LoVo (cell line): ENCODE results near the gene EDEM3.

Experiments used
- DNase-seq: peaks from one replicate; pipeline ENCODE4 v3.0.0-alpha.2; 2016; ENCODE audit warnings: low spot score

EDEM3 gene

DNA sequence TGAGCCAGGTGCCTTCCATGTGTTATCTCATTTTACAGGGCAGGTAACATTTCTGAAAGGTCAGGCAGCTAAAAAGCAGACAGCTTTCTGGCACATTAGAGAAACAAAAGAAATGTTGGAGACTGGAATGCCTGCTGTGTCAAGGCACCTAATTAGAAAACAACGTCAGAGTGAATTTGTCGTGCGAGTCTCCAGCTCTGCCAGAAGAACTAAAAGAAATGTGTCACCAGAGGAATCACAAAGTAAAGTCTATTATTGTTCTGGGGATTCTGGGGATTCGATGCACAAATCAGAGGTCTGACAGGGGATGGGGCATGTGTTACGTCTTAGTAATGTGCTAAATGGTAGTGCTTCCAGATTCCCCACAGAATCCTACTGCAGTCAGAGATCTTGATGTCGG lies 89.3 kb downstream of the EDEM3 start:
- DNase-seq: no peak

DNA sequence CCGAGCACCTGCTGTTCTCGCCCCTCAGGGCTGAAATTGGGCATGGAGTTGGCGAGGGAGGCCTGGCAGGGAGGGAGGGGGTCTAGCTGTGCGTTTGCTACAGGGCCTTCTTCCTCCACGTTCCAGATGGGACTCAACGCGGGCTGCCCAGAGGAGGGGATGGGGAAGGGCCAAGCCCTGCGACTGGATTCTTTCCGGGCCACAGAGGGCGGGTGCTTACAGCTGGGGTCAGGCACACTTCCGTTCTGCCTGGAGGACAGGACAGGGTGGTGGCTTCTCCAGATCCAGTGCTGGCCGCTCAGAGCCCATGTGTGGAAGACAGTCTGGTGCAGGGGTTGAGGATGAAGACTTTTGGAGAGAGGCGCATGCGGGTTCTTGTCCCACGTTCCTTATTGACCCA lies 90.0 kb downstream of the EDEM3 start:
- no peak for DNase-seq

DNA sequence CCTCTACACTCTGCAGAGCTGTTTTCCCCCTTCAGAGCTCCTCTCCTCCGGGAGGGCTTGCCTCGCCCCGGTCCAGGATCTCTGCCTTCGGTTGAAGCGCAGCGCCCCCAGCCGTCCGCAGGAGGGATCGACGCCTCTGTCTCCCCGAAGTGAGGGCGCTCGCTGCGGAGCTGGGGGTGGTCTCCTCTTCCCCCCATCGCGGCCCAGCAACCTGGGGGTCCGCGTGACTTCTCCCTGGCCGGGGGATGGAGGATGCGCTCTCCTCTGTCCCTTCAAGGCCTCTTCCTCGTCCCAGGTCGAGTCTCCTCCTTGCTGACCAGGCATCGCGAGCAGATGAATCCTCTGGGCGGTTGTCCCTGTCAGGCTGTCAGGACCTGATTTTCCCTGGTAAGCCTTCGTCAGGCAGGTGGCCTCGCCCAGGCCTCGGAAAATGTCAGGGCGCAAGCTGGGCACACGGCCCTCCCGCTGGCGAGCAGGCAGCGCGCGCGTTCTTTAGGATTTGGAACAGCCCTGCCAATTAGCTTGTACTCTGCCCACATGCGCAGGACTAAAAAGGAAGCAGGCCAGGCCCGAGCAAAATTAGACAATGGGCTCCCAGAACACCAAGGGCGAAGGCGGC lies 90.5 kb downstream of the EDEM3 start:
- peak; percentile 5 for DNase-seq

DNA sequence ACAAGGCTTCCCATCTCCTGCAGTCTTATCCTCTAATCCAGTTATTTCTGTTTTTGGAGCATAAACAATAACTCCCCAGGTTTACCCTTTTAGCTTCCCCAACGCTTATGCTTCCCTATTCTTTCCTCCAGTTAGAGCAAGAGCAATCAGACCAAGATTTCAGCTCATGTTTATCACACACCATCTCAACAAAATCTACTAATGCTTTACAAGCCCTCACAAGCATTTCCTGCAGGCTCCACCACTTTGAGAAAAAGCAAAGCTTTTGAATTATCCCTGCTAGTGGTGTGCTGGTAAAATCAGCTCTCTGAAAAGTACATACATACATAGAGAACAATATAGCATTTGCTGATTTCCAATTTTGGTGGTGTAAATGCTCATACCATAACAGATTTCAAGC lies 92.9 kb downstream of the EDEM3 start:
- DNase-seq: no peak

DNA sequence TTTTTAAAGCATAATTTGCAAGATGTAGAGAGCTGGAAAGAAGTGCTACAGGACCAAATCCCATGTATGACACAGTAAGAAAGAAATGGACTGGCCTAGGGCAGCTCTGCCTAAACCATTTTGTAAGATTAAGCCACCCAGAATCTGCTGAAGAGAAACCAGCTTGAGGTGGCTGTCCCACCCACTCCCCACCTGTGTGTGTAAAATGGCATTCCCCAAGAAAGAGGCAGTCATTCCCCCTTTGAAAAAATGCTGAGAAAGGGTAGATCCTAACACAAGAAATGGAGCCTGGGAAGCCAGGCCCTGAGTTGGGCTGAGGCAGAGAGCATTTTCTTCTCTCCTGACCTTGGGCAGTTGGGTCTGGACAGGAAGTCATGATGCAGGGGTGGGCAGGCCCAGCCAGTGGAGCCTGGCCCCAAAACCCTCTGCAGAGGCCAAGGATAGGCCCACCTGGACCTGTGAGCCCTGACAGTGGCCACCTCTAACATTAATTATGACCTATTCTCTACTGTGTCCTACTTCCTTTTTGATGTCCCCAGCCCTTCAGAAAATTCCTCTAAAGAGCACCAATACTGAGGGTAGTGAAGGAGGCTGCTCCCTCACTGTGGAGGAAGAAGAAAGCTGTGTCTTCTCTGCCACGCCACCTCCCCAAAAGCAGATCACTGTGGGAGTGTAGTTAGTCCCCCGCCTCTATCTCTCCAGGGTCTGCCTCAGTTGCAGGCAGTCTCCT lies 94.0 kb downstream of the EDEM3 start:
- no peak for DNase-seq

DNA sequence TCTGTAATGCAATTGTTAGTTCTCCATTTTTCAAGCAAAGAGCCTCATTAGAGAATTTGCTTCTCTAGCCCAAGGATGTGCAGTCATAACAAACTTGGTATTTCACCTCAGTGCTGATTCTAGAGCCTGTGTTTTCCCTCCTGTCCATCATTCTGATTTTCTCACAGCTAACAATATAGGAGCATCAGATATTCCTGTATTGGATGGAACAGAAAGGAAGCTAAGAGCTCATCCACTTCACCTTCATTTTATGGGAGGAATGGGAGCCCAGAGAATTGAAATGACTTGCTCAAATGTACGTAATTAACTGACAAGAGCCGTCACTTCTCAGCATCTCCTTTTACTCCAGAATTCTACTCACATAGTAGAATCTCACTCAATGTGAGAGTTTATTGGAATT lies 96.6 kb downstream of the EDEM3 start:
- no peak for DNase-seq

DNA sequence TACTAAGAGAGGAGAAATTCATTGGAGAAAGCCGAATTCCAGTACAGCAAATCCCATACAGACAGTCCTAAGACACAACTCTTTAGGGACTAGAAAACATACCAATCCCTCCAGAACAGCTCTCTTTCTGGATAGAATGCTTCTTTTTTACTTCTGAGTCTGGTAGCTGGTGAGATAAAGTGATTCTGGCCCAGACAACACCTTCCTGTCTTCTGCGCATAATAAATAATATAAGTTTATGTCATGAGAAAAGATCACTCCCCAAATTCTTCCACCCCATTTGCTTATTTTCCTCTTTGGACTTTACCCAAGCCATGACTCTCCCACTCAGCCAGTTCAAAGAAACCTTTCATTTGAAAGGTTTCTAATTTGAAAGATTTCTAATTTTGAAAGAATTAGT lies 98.4 kb downstream of the EDEM3 start:
- no peak for DNase-seq

DNA sequence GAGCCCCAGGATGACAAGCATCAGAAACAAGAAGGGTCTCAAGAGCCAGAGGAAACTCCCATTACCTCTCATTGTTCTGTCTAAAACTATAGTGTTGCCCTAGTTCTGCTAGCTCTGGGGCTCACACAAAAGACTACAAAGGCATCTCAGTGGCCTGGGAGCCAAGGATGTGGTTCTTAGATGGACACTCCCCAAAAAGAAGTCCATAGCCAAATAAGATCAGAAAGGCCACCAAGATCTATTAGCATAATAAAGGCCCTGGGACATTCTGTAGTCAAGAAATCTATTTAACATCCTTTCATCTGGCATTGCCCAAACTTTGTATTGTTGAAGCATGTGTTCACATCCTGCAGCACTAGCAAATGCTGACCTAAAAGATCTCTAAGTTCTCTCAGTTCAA lies 99.5 kb downstream of the EDEM3 start:
- no peak for DNase-seq

DNA sequence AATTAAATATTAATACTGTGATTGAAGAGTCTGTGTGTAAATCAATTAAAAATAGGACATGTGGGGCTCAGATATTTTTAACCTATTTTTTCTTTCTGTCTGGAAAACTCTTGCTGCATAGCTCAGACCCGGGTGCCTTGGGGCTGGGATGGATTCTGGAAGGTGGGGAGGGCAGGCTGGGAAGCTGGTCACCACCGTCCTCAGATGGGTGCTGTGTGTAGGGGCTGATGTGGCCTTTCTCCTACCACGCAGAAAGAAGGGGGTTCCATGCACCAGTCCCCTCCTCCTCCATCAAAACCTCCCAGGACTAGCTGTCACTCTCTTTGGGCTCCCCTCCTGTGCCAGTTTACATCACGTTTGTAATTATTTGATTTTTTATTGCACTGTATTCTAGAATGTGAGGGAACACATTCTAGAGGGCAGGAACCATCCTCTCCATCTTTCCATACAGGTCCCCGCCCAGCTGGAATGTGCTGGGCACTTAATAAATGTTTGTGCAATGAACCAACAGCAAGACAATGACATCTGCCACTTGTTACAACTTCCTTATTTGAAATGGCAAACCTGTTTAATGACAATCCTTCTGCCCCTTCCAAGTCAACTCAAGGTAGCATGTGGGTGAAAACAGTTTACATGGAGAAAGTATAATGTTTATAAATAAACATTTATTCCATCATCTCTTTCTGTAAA lies 104.3 kb downstream of the EDEM3 start:
- no peak for DNase-seq

DNA sequence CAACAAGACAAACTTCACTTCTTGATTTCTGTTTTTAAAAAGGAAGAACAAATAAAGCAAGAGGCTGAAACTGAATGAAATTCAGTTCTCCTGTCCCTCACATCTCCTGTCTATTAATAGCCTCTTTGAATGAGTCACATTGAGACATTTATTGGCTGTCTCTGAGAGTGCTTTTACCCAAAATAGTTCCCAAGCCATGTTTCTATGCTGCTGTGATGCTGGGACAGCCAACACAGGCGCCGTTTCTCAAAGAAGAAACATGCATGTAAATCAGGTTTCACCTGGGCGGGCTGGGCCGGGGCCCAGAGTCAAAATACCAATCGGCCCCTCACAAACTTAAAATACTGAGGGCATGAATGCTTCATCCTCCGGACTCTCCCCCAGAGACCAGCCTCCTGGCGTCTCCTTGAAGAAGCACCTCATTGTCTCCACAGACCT lies 105.2 kb downstream of the EDEM3 start:
- no peak for DNase-seq

DNA sequence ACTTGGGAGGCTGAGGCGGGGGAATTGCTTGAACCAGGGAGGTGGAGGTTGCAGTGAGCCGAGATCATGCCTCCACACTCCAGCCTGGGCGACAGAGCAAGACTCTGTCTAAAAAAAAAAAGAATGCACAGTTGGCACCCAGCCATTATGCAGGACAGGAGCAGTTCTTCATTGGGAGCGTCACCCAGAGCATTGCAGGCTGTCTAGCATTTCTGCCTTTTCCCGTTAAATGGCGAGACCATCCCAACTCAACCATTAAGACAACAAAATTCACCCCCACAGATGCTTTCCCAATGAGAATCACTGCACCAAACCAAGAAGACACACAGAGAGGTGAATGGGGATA lies 105.8 kb downstream of the EDEM3 start:
- DNase-seq: no peak

DNA sequence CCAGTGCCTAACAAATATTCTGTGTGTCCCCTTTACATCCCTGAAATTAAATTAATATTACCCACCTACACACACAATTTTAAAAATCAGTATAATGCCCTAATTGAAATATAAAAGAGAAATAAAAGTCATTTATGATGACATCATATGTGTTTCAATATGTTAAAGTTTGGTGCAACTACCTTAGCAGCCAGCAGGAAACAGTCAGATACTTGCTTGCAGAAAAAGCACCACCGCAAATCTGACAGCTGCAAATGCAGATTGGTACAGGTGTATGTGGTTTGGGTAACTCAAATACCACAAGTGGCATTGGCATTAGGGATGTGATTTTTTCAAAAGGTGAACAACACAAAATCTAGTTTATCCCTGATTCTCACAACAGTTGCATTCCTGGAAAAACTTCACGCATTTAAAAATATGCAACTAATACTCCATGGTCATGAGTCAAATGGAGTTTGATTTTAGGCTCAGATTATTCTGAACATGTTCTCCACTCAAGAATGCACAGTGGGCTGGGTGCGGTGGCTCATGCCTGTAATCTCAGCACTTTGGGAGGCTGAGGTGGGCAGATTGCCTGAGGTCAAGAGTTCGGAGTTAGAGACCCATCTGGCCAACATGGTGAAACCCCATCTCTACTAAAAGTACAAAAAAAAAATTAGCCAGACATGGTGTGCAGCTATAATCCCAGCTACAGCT lies 106.3 kb downstream of the EDEM3 start:
- DNase-seq: no peak

DNA sequence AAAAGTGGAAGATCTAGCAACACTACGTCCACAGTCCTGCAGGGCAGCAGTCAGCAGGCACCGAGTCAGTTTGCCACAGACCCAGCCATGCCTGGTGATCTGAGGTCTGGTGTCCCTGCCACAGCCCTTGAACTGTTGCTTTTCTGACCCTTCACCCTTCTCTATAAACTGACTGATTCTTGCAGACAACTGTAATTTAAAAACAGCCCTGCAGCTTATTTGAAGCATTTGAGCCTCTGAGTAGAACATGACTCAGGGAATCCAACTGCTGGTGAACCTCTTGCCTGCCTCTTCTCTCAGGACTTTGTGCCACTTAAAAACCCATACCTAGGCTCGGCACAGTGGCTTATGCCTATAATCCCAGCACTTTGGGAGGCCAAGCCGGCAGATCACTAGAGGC lies 107.2 kb downstream of the EDEM3 start:
- no peak for DNase-seq

DNA sequence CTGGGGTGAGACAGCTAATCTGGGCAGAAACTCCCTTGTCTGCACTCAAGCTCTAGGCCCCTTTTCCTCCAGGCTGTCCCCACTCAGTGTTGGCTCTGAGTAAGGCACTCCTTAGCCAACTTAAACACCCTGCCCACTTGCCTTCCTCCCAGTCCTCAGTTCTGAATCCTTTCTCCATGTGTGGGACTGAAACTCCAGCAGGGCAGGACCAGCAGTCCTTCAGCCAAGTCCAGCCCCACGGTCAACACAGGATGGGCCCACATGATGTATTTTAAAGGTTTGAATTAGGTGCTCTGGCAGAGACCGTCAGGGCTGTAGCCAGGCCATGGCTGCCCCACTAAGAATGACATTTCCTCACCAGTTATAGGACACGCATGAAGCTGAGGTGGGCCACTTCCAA lies 107.8 kb downstream of the EDEM3 start:
- DNase-seq: no peak

DNA sequence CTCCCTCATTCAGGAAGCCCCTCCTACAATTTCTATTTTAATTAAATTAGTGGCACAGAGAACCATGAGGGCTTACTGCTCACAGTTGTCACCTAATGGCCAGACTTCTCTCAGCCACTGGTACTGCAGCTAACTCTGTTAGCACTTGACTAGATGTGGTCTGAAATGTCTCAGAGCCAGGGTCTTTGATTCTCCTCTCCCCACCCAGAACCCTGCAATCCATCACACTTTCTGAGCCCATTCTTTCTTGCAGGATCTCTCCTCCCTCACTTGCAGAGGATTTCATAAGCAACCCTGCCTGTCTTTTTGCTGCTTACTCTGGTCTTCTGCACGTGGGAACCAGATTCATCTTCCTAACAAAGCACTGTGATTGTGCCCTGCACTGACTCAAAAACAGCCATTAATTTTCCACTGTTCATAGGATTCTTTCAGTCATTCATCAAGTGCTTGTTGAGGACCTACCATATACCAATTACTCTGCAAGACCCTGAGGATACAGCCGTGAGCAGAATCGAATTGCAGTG lies 108.4 kb downstream of the EDEM3 start:
- DNase-seq: no peak

DNA sequence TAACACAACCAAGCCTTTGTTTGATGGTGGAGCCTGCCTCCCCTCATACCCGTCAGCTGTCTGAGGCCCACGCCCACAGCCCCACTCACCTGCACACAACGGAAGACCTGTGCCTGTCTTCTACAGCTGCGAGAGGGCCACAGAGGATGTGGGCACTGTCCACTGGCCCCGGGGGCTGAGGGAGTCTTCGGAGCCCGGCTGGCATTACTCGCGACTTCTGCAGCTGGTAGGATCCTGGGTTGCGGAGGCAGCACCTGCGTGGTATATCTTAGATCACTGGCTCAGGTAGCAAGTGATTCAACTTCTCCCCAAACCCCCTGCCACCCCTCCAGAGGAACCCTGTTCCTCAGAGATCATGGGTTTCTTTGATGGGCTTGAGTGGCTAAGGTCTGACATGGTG lies 109.9 kb downstream of the EDEM3 start:
- no peak for DNase-seq

DNA sequence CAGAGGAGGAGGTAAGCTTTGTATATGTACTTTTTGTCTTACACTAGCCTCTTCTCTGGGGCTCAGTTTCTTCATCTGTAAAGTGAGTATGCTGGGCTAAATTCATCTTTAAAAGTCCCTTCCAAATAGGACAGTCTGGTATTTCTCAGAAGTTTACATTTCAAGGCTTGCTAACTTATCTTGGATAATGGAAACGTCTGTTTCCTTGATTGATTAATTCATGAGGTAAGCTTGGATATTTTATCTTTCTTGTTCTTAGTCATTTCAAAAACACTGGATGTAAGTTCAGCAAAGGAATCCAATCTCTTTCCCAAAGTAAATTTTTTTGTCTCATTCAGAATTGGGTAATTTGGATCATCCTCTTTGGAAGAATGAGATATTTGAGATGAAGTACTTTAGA lies 111.0 kb downstream of the EDEM3 start:
- DNase-seq: no peak

DNA sequence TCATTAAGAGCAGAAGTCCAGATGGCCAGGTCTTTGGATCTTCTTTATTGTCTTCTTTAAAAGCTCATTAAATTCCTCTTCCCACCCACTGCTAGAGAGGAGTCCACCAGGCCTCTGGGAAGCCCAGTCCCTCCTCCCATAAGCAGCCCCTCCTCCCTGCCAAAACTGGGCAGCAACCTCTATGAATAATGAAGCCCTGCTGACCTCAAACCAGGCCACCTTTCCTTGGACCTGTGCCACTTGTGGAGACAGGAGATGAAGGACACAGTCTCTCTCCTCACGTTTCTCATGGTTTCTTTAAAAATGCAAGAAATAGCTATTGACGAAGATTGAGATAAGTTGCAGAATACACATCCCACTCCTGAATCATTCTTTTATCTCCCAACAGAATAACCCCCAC lies 112.8 kb downstream of the EDEM3 start:
- no peak for DNase-seq

DNA sequence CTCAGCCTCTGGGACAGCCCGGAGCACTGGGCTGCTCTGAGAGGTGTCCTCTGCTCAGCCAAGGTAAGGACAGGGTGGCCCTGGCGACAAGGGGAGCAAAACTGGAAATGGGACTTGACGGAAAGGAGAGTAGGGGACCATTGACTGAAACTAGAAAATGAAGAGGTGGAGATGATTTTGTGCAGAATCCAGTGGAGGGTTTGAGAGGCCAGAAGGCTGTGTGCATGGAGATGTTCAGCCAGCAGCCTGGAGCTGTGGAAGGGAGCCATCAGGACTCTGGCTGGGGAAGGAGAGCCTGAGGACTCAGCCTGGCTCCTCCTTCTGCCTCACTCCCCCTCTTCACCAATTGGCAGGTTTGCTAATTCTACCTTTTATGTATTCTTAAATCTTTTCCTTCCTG lies 114.2 kb downstream of the EDEM3 start:
- DNase-seq: no peak
